Loucy (cell line): ENCODE measurements around the gene TMEM37.

Source experiments
- CTCF ChIP-seq: fragments of 200-600 bp; sonication (generic); conservative IDR thresholded peaks from 2 replicates; pipeline ENCODE4 v1.5.1; 2014; ENCODE audit warnings: mild to moderate bottlenecking, antibody characterized with exemption, low read length
- EZH2phosphoT487 ChIP-seq: fragments of 200-600 bp; IDR thresholded peaks from 2 replicates; pipeline ENCODE4 v1.6.1; 2018; ENCODE audit warnings: antibody characterized with exemption, mild to moderate bottlenecking, moderate library complexity, borderline replicate concordance

GRCh38 chr2:119414894-119415293 is 16.8 kb upstream of the TMEM37 start:
- no peak for TF ChIP-seq CTCF
- TF ChIP-seq EZH2phosphoT487 = no peak
